ENCODE measurements around the gene NCAM2. TPM values are rescaled to one million over a fixed set of nuclear protein-coding genes. Genes with fewer than 3 reads are reported as not detected.

The NCAM2 gene
- total RNA-seq, 1 donor from 2014 or later, result 0.84 TPM

DNA sequence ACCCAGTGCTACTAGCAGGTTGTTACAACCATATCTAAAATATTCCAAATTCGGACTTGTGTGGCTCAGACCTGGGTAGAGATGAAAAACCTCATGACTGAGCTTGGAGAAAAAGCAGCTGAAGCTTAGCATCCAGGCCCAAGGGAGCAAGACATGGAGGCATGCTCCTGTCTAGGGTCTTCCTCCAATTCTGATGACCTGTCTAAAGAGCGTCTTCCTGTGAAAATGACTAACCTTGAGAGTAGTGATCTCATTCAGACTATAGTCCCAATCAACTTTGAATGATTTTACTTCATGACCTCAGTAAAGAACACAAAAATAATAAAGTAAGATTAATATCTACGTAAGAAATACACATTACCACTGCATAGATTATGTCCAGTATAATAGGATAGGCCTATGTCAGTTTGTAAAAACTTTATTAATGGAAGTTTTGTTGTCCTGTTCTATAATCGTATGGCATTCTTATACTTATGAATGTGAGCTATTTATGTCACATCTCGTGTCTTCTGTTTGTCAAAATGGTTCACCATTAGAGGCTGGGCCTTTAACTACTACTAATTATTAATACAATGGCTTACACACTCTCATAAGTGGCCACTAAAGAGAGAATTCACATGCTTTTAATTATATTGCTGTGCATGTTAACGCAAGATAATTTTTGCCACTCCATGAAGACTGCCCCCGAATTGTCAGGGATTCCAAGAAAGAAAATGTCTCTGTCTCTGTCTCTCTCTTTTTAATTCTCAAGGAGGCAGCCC, 201.3 kb downstream of the NCAM2 start:
- no peaks in the 10 kb centered on the region for H3K27me3 ChIP-seq
- no peak overlapping the region for H2AFZ ChIP-seq (replicated peaks)
- no peaks in the 10 kb centered on the region for H3K9me3 Mint-ChIP-seq
- H3K27me3 Mint-ChIP-seq (ENCODE audit: insufficient read depth, low read depth), result no peaks in the 10 kb centered on the region
- no peaks in the 10 kb centered on the region for H3K4me1 Mint-ChIP-seq
- no peak for TF ChIP-seq EZH2 (IDR thresholded peaks at IDR 0.05)
- TF ChIP-seq, protein P1, sequence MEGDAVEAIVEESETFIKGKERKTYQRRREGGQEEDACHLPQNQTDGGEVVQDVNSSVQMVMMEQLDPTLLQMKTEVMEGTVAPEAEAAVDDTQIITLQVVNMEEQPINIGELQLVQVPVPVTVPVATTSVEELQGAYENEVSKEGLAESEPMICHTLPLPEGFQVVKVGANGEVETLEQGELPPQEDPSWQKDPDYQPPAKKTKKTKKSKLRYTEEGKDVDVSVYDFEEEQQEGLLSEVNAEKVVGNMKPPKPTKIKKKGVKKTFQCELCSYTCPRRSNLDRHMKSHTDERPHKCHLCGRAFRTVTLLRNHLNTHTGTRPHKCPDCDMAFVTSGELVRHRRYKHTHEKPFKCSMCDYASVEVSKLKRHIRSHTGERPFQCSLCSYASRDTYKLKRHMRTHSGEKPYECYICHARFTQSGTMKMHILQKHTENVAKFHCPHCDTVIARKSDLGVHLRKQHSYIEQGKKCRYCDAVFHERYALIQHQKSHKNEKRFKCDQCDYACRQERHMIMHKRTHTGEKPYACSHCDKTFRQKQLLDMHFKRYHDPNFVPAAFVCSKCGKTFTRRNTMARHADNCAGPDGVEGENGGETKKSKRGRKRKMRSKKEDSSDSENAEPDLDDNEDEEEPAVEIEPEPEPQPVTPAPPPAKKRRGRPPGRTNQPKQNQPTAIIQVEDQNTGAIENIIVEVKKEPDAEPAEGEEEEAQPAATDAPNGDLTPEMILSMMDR (IDR thresholded peaks at IDR 0.05), result no peak
- TF ChIP-seq EZH2phosphoT487 (IDR thresholded peaks at IDR 0.05), result no peak
- H3K36me3 ChIP-seq, result no peaks in the 10 kb centered on the region
- no peaks in the 10 kb centered on the region for H3F3A ChIP-seq (ENCODE audit: low read depth)
- H3K27ac Mint-ChIP-seq, result no peak overlapping the region
- H3K4me3 ChIP-seq, result no peak overlapping the region
- H4K20me1 ChIP-seq (ENCODE audit: low read depth), result no peaks in the 10 kb centered on the region
- no peak overlapping the region for H3K27ac ChIP-seq
- no peaks in the 10 kb centered on the region for H3K9me3 ChIP-seq (ENCODE audit: low read depth)
- H3K4me3 Mint-ChIP-seq, result no peak overlapping the region
- no peaks in the 10 kb centered on the region for H3K79me2 ChIP-seq (ENCODE audit: low read depth)
- no peaks in the 10 kb centered on the region for H3K36me3 Mint-ChIP-seq
- H3K9ac ChIP-seq, result no peak overlapping the region
- no peaks in the 10 kb centered on the region for H3K4me1 ChIP-seq
- no peak for DNase-seq (ENCODE audit: low spot score)
- no peak overlapping the region for H3K4me2 ChIP-seq

DNA sequence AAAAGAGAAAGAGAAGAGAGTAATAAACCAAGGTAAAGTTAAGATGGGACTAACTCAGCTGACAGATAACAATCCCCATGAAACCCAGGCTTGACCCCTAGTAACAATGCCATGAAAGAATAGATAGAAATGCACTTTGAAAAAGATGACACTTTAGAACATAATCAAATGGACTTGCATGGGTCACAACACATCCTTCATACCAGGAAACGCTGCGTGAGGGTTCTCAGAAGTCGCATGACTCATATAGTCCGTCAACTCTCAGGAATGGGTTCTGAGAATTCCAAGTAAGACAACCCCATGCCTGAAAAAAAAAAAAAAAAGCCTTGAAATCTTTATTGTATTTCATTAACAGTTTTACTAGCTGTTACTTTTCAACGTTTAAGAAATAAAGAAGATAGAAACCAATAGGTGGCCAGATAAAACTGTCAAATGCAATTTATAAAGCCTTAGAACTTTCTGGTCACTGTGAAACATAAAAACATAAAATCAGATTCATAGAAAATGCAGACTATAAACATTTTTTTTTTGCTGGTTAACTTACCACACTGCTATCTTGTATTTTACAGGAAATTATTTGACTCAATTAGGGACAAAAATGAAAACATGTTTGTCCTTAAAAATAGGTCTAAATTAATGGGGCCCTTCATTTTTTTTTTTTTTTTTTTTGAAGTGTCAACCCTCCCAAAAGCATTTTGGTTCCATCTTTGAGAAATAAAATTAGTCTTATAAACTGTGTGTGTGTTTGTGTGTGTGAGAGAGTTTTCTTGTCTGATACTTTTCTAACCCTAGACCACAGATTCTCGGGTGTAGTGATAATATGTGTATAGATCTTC, 202.1 kb downstream of the NCAM2 start:
- H3K4me1 Mint-ChIP-seq, result no peaks in the 10 kb centered on the region
- TF ChIP-seq, protein P1 (IDR thresholded peaks at IDR 0.05), result no peak
- TF ChIP-seq EZH2phosphoT487 (IDR thresholded peaks at IDR 0.05), result no peak
- TF ChIP-seq EZH2 (IDR thresholded peaks at IDR 0.05), result no peak
- Histone ChIP-seq H3F3A (ENCODE audit: low read depth) (no peaks in the 10 kb centered on the region), H3K27ac (no peak overlapping the region), H3K9me3 (ENCODE audit: low read depth) (no peaks in the 10 kb centered on the region), H3K79me2 (ENCODE audit: low read depth) (no peaks in the 10 kb centered on the region), H3K27me3 (no peaks in the 10 kb centered on the region), H3K4me1 (no peaks in the 10 kb centered on the region), H3K4me3 (no peak overlapping the region), H3K9ac (no peak overlapping the region), H2AFZ (replicated peaks) (no peak overlapping the region), H3K36me3 (no peaks in the 10 kb centered on the region), H3K4me2 (no peak overlapping the region), H4K20me1 (ENCODE audit: low read depth) (no peaks in the 10 kb centered on the region)
- no peaks in the 10 kb centered on the region for H3K36me3 Mint-ChIP-seq
- no peaks in the 10 kb centered on the region for H3K9me3 Mint-ChIP-seq
- H3K27ac Mint-ChIP-seq, result no peak overlapping the region
- H3K27me3 Mint-ChIP-seq (ENCODE audit: insufficient read depth, low read depth), result no peaks in the 10 kb centered on the region
- no peak overlapping the region for H3K4me3 Mint-ChIP-seq
- DNase-seq (ENCODE audit: low spot score), result no peak

DNA sequence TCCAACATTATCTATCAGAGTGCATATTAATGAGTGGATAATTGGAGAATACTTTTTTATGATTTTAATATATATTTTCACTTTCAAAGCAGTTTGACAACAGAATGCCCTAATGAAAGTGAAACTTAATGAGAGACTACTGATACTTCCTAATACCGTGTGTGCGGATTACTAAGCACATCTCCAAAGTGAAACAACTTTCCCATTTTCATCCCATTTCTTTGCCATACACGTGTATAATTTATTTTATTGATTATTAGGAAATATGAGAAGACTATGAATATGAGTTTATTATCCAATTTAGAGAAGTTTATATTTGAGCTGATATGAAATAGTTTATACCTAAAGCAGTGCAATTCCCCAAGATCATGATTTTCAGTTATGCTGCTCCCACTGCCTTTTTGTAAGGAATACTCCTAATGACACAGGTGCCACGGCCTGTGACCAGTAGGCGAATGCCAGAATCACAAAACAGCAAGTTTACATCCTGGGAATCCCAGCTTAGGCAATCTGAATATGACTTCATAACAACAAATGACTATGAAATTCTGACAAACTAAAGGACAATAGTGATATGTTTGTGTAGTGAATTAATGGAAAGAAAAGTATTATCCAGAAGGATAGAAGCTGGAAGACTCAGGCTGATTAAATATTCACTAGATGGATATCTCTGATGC, 202.9 kb downstream of the NCAM2 start:
- H3K27me3 ChIP-seq, result no peaks in the 10 kb centered on the region
- no peak overlapping the region for H3K4me2 ChIP-seq
- H3K4me1 ChIP-seq, result no peaks in the 10 kb centered on the region
- no peak overlapping the region for H3K27ac Mint-ChIP-seq
- H3K36me3 Mint-ChIP-seq, result no peaks in the 10 kb centered on the region
- no peaks in the 10 kb centered on the region for H3K36me3 ChIP-seq
- H3K4me3 Mint-ChIP-seq, result no peak overlapping the region
- no peaks in the 10 kb centered on the region for H3K9me3 ChIP-seq (ENCODE audit: low read depth)
- H3K4me3 ChIP-seq, result no peak overlapping the region
- H4K20me1 ChIP-seq (ENCODE audit: low read depth), result no peaks in the 10 kb centered on the region
- no peaks in the 10 kb centered on the region for H3K79me2 ChIP-seq (ENCODE audit: low read depth)
- H3K9ac ChIP-seq, result no peak overlapping the region
- H2AFZ ChIP-seq (replicated peaks), result no peak overlapping the region
- H3K27ac ChIP-seq, result no peak overlapping the region
- H3K9me3 Mint-ChIP-seq, result no peaks in the 10 kb centered on the region
- no peaks in the 10 kb centered on the region for H3F3A ChIP-seq (ENCODE audit: low read depth)
- no peak for DNase-seq (ENCODE audit: low spot score)
- no peaks in the 10 kb centered on the region for H3K4me1 Mint-ChIP-seq
- TF ChIP-seq, protein P1 (IDR thresholded peaks at IDR 0.05), result no peak
- TF ChIP-seq EZH2phosphoT487 (IDR thresholded peaks at IDR 0.05) (no peak), EZH2 (IDR thresholded peaks at IDR 0.05) (no peak)
- no peaks in the 10 kb centered on the region for H3K27me3 Mint-ChIP-seq (ENCODE audit: insufficient read depth, low read depth)

All from neural progenitor cell (in vitro differentiated cells).